A549 (cell line): ENCODE results near the gene HJV. TPM values are rescaled to one million over a fixed set of nuclear protein-coding genes. Genes with fewer than 3 reads are reported as not detected.

Experiments
- CBX2 ChIP-seq: fragments of 200-600 bp; sonication (generic); IDR thresholded peaks from 2 replicates; pipeline ENCODE4 v1.6.1; 2016; ENCODE audit warnings: low read depth, mild to moderate bottlenecking, borderline replicate concordance
- CEBPB ChIP-seq, 2 experiments: fragments of >200 bp in 1 of 2; sonication (Bioruptor Twin) in 1 of 2; formaldehyde crosslinking in 1 of 2; IDR thresholded peaks; 2 replicates each; pipeline ENCODE4 v1.6.1; 2012 to 2016
- CHD2 ChIP-seq: fragments of 150-350 bp; IDR thresholded peaks from 2 replicates; pipeline ENCODE4 v1.6.1; 2014; ENCODE audit warnings: low read length; ENCODE audit not compliant: partially characterized antibody
- CHD4 ChIP-seq: fragments of 200-600 bp; sonication (generic); IDR thresholded peaks from 2 replicates; pipeline ENCODE4 v1.6.1; 2016; ENCODE audit warnings: antibody characterized with exemption, mild to moderate bottlenecking, borderline replicate concordance
- EHF ChIP-seq: fragments of 250-450 bp; sonication (Bioruptor Pico); IDR thresholded peaks from 2 replicates; pipeline ENCODE4 v1.5.0; 2020; ENCODE audit warnings: mild to moderate bottlenecking
- EHMT2 ChIP-seq: fragments of 200-600 bp; sonication (generic); IDR thresholded peaks from 2 replicates; pipeline ENCODE4 v1.6.1; 2016; ENCODE audit warnings: antibody characterized with exemption, low read depth, mild to moderate bottlenecking, moderate library complexity
- EP300 ChIP-seq, 2 experiments: fragments of >200 bp; sonication (Bioruptor Twin); formaldehyde crosslinking; IDR thresholded peaks; 2 replicates in 1 of 2; 3 replicates in 1 of 2; pipeline ENCODE4 v1.6.1; 2016 to 2017
- ESRRA ChIP-seq: fragments of 150-350 bp; IDR thresholded peaks from 2 replicates; pipeline ENCODE4 v1.6.1; 2014; ENCODE audit warnings: mild to moderate bottlenecking, low read length, borderline replicate concordance
- FOSL2 ChIP-seq, 2 experiments: fragments of 450-650 bp in 1 of 2; fragments of >200 bp in 1 of 2; sonication (Bioruptor Twin) in 1 of 2; formaldehyde crosslinking; IDR thresholded peaks; 2 replicates each; pipeline versions ENCODE4 v1.5.0 to v1.6.1; 2016 to 2020; ENCODE audit warnings: mild to moderate bottlenecking in 1 of 2, moderate library complexity in 1 of 2
- FOXS1 ChIP-seq: fragments of 250-450 bp; sonication (Bioruptor Pico); IDR thresholded peaks from 2 replicates; pipeline ENCODE4 v1.5.0; 2020; ENCODE audit warnings: mild to moderate bottlenecking, moderate library complexity
- HDAC2 ChIP-seq: fragments of 200-600 bp; sonication (generic); IDR thresholded peaks from 2 replicates; pipeline ENCODE4 v1.6.1; 2016
- HEYL ChIP-seq: fragments of 250-450 bp; sonication (Bioruptor Pico); IDR thresholded peaks from 2 replicates; pipeline ENCODE4 v1.8.0; 2021; ENCODE audit warnings: mild to moderate bottlenecking, moderate library complexity
- HOXB13 ChIP-seq: fragments of 250-450 bp; sonication (Bioruptor Pico); IDR thresholded peaks from 2 replicates; pipeline ENCODE4 v1.5.0; 2020; ENCODE audit warnings: low read depth, mild to moderate bottlenecking, moderate library complexity
- HOXB5 ChIP-seq: fragments of 250-450 bp; sonication (Bioruptor Pico); IDR thresholded peaks from 2 replicates; pipeline ENCODE4 v1.5.0; 2020; ENCODE audit warnings: mild to moderate bottlenecking, moderate library complexity
- JUN ChIP-seq, 2 experiments: fragments of >200 bp; sonication (Bioruptor Twin); formaldehyde crosslinking; IDR thresholded peaks; 2 replicates in 1 of 2; 3 replicates in 1 of 2; pipeline ENCODE4 v1.6.1; 2016 to 2017
- JUNB ChIP-seq: fragments of >200 bp; sonication (Bioruptor Twin); formaldehyde crosslinking; IDR thresholded peaks from 2 replicates; pipeline ENCODE4 v1.6.1; 2016
- MAFK ChIP-seq: fragments of 450-650 bp; IDR thresholded peaks from 2 replicates; pipeline ENCODE4 v1.6.1; 2014; ENCODE audit not compliant: partially characterized antibody
- MAZ ChIP-seq: fragments of 150-350 bp; IDR thresholded peaks from 2 replicates; pipeline ENCODE4 v1.6.1; 2014; ENCODE audit warnings: antibody characterized with exemption, low read depth, low read length, borderline replicate concordance
- MYC ChIP-seq: IDR thresholded peaks from 2 replicates; pipeline ENCODE4 v1.6.1; 2012; ENCODE audit warnings: mild to moderate bottlenecking, inconsistent platforms, low read length, improper control_type of control experiment, borderline replicate concordance
- NFE2L2 ChIP-seq: fragments of 150-350 bp; conservative IDR thresholded peaks from 2 replicates; pipeline ENCODE4 v1.6.1; 2014; ENCODE audit warnings: low read length
- NR3C1 ChIP-seq: fragments of >200 bp; sonication (Bioruptor Twin); formaldehyde crosslinking; IDR thresholded peaks from 3 replicates; pipeline ENCODE4 v1.6.1; 2017
- PHF8 ChIP-seq: fragments of 200-600 bp; sonication (generic); IDR thresholded peaks from 2 replicates; pipeline ENCODE4 v1.6.1; 2016; ENCODE audit warnings: low read depth, mild to moderate bottlenecking, antibody characterized with exemption, moderate library complexity, borderline replicate concordance
- POLR2AphosphoS2 ChIP-seq: conservative IDR thresholded peaks from 2 replicates; pipeline ENCODE4 v1.6.1; 2012; ENCODE audit warnings: low read length, improper control_type of control experiment, inconsistent platforms
- RAD21 ChIP-seq, 2 experiments: fragments of >200 bp in 1 of 2; sonication (Bioruptor Twin) in 1 of 2; formaldehyde crosslinking in 1 of 2; IDR thresholded peaks in 1 of 2; conservative IDR thresholded peaks in 1 of 2; 2 replicates in 1 of 2; 3 replicates in 1 of 2; pipeline ENCODE4 v1.6.1; 2012 to 2018; ENCODE audit warnings: inconsistent platforms in 1 of 2
- RCOR1 ChIP-seq: fragments of 150-350 bp; IDR thresholded peaks from 2 replicates; pipeline ENCODE4 v1.6.1; 2014; ENCODE audit warnings: antibody characterized with exemption, low read length, low read depth
- SMC3 ChIP-seq: fragments of >200 bp; sonication (Bioruptor Twin); formaldehyde crosslinking; IDR thresholded peaks from 3 replicates; pipeline ENCODE4 v1.6.1; 2018; ENCODE audit warnings: inconsistent platforms
- SREBF2 ChIP-seq: fragments of 450-650 bp; IDR thresholded peaks from 2 replicates; pipeline ENCODE4 v1.6.1; 2014; ENCODE audit warnings: mild to moderate bottlenecking, moderate library complexity
- ZC3H11A ChIP-seq: fragments of 450-650 bp; IDR thresholded peaks from 2 replicates; pipeline ENCODE4 v1.6.1; 2014; ENCODE audit warnings: antibody characterized with exemption, mild to moderate bottlenecking
- ZFP36 ChIP-seq: fragments of 450-650 bp; IDR thresholded peaks from 2 replicates; pipeline ENCODE4 v1.6.1; 2014; ENCODE audit warnings: borderline replicate concordance; ENCODE audit not compliant: partially characterized antibody
- ZNF302 ChIP-seq: fragments of 250-450 bp; sonication (Bioruptor Pico); IDR thresholded peaks from 2 replicates; pipeline ENCODE4 v1.9.0; 2021; ENCODE audit warnings: inconsistent platforms, mild to moderate bottlenecking, moderate library complexity
- ZSCAN20 ChIP-seq: fragments of 250-450 bp; sonication (Bioruptor Pico); IDR thresholded peaks from 2 replicates; pipeline ENCODE4 v1.8.0; 2022; ENCODE audit warnings: mild to moderate bottlenecking, moderate library complexity
- polyA plus RNA-seq, 4 experiments: library from polyadenylated mRNA; depleted of rRNA in 3 of 4; stranded (reverse); fragments of >200 nt; fragmentation: RNase III in 1 of 4; extraction: RNeasy Plus Mini Kit Qiagen cat#74134 plus additional on column Dnase treatment in 1 of 4; gene quantifications; 2 replicates in 3 of 4; 3 replicates in 1 of 4; pipeline ENCODE4 v1.2.3, GENCODE V29; 2011 to 2017
- TF ChIP-seq, protein P1 (sequence below): IDR thresholded peaks from 2 replicates; pipeline ENCODE4 v1.6.1; 2012; ENCODE audit warnings: low read depth, borderline replicate concordance
- TF ChIP-seq, protein P2 (sequence below): fragments of 450-650 bp; IDR thresholded peaks from 2 replicates; pipeline ENCODE4 v1.6.1; 2014; ENCODE audit warnings: antibody characterized with exemption
- TF ChIP-seq, protein P3 (sequence below): fragments of 150-350 bp; IDR thresholded peaks from 2 replicates; pipeline ENCODE4 v1.6.1; 2014; ENCODE audit warnings: low read depth, mild to moderate bottlenecking, low read length
- TF ChIP-seq, protein P4 (sequence below): fragments of >200 bp; sonication (Bioruptor Twin); formaldehyde crosslinking; IDR thresholded peaks from 2 replicates; pipeline ENCODE4 v1.6.1; 2016
- TF ChIP-seq, protein P5 (sequence below): fragments of 250-450 bp; sonication (Bioruptor Pico); IDR thresholded peaks from 2 replicates; pipeline ENCODE4 v1.5.0; 2020; ENCODE audit warnings: low read depth, mild to moderate bottlenecking, moderate library complexity
- TF ChIP-seq, protein P6 (sequence below): fragments of 250-450 bp; sonication (Bioruptor Pico); IDR thresholded peaks from 2 replicates; pipeline ENCODE4 v1.5.0; 2021; ENCODE audit warnings: mild to moderate bottlenecking, moderate library complexity, borderline replicate concordance
- TF ChIP-seq, protein P7 (sequence below): fragments of >200 bp; sonication (Bioruptor Twin); formaldehyde crosslinking; IDR thresholded peaks from 3 replicates; pipeline ENCODE4 v1.6.1; 2016

HJV gene
- polyA plus RNA-seq, 2 of the 4 experiments (the other 2 are of a cell fraction): not detected

DNA sequence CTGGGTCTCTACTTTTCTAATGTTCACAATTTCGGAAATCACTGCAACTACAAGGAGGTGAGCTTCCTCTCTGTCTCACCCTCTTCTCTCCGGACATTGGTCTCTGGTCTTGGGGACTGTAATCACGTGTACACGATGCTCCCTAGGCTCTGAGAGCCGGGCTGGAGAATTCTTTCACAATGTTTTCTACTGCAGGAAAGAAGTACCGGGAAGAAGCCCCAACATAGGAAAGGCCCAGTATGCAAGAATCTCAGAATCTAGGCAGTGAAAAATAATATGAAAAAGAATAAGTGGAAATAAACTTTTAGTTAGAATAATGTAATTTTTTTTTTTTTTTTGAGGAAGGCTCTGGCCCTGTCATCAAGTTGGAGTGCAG, 13.5 kb upstream of the HJV start (continued):
- TF ChIP-seq, protein P1, sequence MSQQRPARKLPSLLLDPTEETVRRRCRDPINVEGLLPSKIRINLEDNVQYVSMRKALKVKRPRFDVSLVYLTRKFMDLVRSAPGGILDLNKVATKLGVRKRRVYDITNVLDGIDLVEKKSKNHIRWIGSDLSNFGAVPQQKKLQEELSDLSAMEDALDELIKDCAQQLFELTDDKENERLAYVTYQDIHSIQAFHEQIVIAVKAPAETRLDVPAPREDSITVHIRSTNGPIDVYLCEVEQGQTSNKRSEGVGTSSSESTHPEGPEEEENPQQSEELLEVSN: peak; percentile 72; the same call in 1 of the 2 replicates
- TF ChIP-seq JUN (IDR thresholded peaks at IDR 0.05) (no peak), RAD21 (conservative IDR thresholded peaks at IDR 0.05 in 1 of 2, IDR thresholded peaks at IDR 0.05 in 1 of 2) (no peak), CBX2 (no peak), RCOR1 (no peak), EHF (CRISPR knock-in tag) (no peak), ZNF302 (CRISPR knock-in tag) (no peak), HOXB13 (0 out of 2 replicates have a peak, but pooled peaks have one; percentile 49), HOXB5 (CRISPR knock-in tag) (no peak), MAZ (0 out of 2 replicates have a peak, but pooled peaks have one; percentile 4), CHD2 (no peak), SREBF2 (no peak), FOSL2 (IDR thresholded peaks at IDR 0.05) (no peak), FOSL2 (CRISPR knock-in tag; IDR thresholded peaks at IDR 0.05) (no peak), PHF8 (no peak), ZC3H11A (no peak), HEYL (no peak), FOXS1 (CRISPR knock-in tag) (no peak), SMC3 (no peak), HDAC2 (no peak), MAFK (no peak), JUNB (no peak), EP300 (IDR thresholded peaks at IDR 0.05) (no peak), ZSCAN20 (no peak), CHD4 (peak; percentile 55; the same call in 1 of the 2 replicates), EHMT2 (no peak), CEBPB (IDR thresholded peaks at IDR 0.05) (peak in 1 of 2 experiments; percentile 50; a peak in 2 of 4 replicates), NR3C1 (no peak), MYC (no peak), NFE2L2 (no peak), ESRRA (no peak), ZFP36 (no peak), POLR2AphosphoS2 (no peak)
- TF ChIP-seq, protein P2, sequence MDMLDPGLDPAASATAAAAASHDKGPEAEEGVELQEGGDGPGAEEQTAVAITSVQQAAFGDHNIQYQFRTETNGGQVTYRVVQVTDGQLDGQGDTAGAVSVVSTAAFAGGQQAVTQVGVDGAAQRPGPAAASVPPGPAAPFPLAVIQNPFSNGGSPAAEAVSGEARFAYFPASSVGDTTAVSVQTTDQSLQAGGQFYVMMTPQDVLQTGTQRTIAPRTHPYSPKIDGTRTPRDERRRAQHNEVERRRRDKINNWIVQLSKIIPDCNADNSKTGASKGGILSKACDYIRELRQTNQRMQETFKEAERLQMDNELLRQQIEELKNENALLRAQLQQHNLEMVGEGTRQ: peak; percentile 50
- TF ChIP-seq, protein P3, sequence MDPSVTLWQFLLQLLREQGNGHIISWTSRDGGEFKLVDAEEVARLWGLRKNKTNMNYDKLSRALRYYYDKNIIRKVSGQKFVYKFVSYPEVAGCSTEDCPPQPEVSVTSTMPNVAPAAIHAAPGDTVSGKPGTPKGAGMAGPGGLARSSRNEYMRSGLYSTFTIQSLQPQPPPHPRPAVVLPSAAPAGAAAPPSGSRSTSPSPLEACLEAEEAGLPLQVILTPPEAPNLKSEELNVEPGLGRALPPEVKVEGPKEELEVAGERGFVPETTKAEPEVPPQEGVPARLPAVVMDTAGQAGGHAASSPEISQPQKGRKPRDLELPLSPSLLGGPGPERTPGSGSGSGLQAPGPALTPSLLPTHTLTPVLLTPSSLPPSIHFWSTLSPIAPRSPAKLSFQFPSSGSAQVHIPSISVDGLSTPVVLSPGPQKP: no peak
- TF ChIP-seq, protein P4, sequence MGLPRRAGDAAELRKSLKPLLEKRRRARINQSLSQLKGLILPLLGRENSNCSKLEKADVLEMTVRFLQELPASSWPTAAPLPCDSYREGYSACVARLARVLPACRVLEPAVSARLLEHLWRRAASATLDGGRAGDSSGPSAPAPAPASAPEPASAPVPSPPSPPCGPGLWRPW: no peak
- TF ChIP-seq, protein P5, sequence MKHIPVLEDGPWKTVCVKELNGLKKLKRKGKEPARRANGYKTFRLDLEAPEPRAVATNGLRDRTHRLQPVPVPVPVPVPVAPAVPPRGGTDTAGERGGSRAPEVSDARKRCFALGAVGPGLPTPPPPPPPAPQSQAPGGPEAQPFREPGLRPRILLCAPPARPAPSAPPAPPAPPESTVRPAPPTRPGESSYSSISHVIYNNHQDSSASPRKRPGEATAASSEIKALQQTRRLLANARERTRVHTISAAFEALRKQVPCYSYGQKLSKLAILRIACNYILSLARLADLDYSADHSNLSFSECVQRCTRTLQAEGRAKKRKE (CRISPR knock-in tag): no peak
- TF ChIP-seq, protein P6, sequence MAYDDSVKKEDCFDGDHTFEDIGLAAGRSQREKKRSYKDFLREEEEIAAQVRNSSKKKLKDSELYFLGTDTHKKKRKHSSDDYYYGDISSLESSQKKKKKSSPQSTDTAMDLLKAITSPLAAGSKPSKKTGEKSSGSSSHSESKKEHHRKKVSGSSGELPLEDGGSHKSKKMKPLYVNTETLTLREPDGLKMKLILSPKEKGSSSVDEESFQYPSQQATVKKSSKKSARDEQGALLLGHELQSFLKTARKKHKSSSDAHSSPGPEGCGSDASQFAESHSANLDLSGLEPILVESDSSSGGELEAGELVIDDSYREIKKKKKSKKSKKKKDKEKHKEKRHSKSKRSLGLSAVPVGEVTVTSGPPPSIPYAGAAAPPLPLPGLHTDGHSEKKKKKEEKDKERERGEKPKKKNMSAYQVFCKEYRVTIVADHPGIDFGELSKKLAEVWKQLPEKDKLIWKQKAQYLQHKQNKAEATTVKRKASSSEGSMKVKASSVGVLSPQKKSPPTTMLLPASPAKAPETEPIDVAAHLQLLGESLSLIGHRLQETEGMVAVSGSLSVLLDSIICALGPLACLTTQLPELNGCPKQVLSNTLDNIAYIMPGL (CRISPR knock-in tag): no peak
- TF ChIP-seq, protein P7, sequence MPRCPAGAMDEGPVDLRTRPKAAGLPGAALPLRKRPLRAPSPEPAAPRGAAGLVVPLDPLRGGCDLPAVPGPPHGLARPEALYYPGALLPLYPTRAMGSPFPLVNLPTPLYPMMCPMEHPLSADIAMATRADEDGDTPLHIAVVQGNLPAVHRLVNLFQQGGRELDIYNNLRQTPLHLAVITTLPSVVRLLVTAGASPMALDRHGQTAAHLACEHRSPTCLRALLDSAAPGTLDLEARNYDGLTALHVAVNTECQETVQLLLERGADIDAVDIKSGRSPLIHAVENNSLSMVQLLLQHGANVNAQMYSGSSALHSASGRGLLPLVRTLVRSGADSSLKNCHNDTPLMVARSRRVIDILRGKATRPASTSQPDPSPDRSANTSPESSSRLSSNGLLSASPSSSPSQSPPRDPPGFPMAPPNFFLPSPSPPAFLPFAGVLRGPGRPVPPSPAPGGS: no peak
